HG03521 (cell line): ENCODE data around the gene HYAL3.

Experiments used
- ATAC-seq: cut with Tn5 transposase; IDR thresholded peaks from one replicate; pipeline ENCODE4 v1.9.1; 2021; ENCODE audit warnings: mild to moderate bottlenecking, moderate library complexity; ENCODE audit not compliant: unreplicated experiment

The HYAL3 gene

DNA sequence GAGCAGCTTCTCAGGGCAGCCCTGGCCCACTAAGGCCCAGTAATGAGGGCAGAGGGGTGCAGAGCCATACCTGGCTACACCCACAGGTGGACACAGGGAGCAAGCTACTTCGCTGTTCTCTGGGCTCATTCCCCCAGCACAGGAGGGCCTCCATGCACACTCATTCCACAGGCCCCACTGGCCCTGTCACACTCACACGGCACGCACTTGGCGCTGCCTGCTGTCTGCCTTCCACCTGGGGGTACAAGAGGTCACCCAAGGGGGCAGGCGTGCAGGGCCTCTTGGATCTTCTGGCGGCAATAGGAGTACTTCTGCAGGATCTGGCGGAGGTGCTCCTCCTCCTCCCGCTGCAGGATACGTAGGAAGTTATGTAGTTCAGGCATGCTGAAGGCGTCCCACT, 31.1 kb upstream of the HYAL3 start:
- ATAC-seq, result no peak

DNA sequence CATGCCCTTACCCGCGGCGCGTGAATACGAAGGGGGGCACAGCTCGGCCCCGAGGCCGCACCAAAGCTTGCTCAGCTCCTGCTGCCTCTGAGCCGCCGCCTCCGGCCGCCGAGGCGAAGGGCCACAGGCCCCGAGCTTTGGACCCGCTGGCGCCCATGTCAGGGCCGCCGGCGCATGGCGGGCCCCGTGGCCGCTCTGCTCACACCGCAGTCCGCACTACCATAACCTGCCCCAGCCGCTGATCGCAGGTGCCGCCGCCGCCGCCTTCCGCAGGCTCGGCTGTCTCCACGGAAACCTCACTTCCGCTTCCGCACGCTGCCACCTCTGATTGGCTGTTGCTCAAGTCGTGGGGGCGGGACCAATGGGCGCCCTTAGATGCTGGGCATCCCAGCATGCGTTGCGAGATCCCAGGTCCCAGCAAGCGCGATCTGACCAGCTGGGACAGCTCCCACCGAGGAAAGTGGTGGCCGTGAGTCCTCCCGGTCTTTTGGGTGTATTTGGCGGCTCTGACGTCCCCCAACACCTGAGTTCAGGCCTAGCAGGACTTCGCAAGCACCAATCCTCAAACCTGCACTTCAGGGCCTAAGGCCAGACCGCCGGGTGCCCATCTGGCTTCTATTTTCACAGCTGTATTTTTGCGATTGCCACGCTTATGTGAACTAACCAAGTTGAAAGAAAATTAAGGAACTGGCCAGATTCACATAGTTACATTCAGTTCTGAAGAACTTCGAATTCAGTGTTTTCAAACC, 28.9 kb upstream of the HYAL3 start, which contains the start of gene TUSC2:
Gene TUSC2, minus strand, starts transcription at position 281 of the 749 bp plus-strand sequence. Its CDS starts 124 bp downstream, at position 157.
- peak; percentile 78 for ATAC-seq

DNA sequence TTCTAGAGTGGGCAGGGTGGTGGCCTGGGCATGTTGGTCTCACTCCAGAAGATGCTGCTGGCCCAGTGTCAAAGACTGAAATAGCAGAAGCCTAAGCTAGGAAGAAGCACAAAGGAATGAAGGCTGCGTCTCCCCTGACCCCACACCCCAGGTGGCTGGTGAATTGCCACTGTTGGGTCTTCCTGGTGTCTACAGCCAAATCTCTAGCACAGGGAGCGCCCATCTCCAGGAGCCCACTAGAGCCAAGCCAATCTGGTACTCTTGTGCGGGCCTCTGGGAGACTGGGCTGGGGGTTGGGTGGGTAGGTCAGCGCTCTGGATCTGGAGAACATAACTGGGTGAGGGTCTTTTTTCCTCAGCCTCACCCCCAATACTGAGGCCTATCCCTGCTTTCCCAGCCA, 27.9 kb upstream of the HYAL3 start:
- ATAC-seq, result no peak

DNA sequence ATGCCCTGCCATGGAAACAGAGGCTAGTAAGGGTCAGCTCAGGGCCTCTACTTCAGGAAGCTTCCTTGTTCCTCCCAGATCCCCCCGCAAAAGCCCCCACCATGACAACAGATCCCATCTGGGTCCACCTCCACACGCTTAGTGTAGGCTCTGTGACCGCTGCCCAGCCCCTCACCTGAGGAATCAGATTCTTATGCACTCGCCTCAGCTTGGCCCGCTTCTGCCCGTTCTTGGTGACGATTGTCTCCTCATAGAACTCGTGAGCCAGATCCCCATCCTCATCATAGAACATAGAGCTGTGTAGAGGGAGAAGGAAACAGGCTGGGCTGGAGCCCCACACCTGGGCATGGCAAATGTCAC, 27.0 kb upstream of the HYAL3 start:
- ATAC-seq, result no peak

DNA sequence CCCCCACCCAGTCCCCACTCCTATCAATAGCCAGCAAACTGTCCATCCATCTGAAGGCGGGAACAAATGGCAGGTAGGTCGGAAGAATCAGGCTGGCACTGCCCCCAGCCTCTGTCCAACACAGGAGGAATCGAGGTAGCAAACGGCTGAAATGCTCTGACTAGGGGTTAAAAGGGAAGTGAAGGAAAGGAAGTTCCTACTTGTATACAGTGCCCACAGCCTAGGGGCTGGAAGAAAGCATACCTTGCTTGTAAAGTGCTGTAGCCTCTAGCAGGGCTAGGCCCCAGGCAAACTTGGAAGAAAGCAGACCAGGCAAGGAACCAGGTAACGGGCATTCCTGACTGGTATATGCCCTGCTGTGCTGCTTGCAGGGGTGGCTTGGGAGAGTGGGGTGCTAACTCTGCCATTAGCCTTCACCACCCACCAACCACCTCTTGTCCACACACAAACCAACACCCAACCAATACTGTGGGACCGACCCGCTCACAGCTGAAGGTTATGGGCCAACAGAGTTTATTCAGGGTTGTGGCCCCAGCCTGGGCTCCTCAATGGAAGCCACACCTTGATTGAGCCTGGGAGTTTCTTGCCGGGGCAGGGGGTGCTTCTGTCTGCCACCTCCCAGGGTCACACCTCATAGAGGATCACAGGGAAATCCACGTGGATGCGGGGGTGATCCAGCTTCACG, 26.4 kb upstream of the HYAL3 start:
- ATAC-seq, result no peak

DNA sequence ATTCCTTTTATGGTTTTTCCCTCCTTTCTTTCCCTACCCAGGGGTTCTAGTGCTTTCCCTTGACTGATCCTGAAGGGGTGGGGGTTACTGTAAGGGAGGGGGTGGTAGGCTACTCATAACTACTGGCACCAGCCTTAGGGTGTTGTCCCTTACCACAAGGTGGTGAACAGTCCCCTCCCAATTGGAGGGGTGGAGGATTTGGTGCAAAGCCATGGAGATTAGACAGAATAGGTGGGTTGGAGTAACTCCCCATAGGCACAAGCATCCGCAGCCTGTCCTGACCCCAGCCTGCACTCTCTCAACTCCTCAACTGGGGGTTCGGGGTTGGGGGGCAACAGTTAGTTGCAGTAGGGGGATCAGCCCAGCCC, 25.9 kb upstream of the HYAL3 start:
- ATAC-seq, result no peak

DNA sequence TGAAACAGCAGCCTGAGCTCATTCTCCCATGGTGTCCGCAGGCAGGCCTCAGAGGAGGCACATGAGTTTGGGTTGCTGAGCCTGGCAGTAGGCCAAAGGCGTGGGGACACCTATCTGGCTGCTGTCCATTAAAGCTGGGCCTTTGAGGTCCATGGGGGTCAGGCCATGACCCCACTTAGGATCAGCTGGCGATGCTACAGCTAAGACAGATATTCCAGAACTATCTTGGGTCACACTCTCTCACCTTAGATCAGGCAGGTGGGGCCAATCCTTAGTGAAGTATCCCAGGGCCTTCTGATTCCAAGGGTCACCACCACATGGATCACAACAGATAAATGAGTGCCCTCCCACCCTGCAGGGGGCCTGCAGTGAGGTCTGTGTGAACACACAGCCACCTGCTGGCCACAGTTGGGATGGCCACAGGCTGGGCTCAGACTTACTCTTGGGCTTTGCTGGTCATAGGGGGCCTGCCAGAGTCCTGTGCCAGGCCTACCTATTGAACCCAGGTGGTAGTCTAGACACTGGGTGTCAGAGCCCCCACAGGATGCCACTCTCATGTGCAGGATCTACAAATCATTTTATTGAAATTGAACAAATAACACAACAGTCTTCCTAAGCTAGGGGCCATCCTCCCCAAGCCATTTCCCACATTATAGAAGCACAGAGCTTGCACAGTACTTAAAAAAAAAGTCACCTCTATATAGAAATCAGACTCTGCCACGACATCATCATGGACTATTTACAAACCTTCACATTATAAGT, 25.3 kb upstream of the HYAL3 start:
- ATAC-seq, result no peak

DNA sequence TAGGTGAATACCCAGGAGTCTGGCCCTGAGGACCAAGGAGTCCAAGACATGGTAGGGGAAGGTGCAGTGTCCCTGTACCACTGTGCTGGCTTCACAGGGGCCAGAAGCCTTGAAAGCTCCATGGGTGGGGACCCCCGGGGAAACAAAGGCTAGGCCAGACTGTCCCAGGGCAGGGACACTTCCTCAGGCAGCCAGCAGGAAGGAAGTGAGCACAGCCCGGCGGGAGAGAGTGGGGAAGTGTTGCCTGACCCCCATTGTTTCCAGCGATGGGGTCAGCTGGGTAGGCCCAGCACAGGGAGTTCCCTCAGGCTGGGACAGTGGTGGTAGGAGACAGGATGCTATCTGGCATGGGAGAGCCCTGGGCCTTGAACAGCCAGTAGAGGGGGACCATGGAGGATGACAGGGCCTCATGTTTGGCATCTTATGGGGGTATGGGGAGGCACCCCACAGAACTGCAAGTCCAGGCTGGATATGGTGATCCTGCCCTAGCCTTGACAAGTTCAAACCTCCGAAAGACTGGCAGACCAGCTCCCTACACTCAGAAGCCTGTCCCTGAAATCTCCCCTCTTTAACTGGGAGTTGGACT, 24.5 kb upstream of the HYAL3 start:
- no peak for ATAC-seq

DNA sequence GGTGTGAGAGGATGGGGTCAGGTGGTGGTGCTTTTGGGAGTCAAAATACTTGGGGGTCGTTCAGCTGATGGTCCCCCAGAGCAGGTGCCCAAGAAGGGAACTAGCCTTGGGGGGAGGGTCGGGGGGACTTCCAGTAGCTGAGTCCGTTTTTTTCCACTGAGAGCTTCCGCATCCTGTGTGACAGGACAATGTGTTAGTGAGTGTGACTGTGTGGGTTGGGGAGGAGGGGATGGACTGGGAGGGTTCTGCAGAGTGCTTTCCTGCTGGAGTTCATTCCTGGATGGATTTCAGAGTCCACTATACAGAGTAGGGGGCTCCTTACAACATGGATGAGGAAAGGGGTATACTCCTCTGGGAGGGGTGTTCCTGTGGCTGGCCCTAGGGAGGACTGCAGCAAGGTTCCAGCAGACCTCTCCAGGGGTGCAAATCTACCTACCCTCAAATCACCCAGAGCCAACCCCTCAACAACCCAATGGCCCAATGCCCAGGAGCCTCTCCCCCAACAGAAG, 23.9 kb upstream of the HYAL3 start:
- no peak for ATAC-seq

DNA sequence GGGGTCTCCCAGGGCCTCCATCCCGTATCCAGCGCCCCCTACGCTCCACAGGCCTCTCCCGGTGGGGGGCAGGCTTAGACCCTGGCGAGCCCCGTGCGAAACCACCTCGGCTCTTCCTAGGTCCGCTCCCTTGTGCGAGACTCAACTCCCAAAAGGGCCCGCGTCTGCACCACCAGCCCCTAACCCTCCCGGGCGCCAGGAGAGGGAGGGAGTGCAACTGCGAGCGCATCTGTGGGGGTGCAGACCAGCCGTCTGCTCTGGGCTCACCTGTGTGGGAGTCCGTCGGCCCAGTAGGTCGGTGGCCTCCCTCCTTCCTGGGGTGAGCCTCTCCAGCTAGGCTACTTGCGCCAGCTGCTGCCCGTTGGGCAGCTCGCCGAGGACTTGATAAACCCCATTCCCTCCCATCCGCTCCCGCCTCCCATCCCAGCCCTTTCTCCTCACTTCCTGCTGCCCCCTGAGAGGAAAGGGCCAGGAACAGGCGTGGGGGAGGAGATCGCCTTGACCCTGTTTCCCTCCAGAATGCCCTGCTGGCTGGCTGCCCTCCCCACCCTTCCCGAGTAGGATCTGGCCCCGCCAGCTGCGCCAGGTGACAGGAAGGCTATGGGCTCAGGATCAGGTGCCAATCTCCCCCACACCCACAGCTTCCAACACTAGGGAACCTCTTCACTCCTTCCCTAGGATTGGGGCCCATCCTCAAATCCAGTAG, 23.3 kb upstream of the HYAL3 start, which contains the start of gene HYAL2:
Gene HYAL2, minus strand, starts transcription at position 360 of the 706 bp plus-strand sequence. CDS start 2,256 bp downstream, outside the sequence.
- ATAC-seq, result no peak

DNA sequence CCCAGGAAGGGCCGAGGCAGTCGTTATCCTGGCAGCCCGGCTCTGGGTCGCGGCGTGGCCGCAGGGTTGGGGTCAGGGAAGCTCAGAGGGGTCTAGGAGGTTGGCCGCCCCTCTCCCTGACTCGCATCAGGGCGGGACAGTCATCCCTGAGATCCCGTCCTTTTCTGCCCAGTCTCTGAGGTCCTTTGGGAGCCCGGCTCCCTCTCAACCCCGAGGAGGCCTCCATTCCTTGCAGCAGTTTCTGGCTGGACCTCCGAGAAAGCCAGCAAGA, 22.8 kb upstream of the HYAL3 start:
- no peak for ATAC-seq

DNA sequence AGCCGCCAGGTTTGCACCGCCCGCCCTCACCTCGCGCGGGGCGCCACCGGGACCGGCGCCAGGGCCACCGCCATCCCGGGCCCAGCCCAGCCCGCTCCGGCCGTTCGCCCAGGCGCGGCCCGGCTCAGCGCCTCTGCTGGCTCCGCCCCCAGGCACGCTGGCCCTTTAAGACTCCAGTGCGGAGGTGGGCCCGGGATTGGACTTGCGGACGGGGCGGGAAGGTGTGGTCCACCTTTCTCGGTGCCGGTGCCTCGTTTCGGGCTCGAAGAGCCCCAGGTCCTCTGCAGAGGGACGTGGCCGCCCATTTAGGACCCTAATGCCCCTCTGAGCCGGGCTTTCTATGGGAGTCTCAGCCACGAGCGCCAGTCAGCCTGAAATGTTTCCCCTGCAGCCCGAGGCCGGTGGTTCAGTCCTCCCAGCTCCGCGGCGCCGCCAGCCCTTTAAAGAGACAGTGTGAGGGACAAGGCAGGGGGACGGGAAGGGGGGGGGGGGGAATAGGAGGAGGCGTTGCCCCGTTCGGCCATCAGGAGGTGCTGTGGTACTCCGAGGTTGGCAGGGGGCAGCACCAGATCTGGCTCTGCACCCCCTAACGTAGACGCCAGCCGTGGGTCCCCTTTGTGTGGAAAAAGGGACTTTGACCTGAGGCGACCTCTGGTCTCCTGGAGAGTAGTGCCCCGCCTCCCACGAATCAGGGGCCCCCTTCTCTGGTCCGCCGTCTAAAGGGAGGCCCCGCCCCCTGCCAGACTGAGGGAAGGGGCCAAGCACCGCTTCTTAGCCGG, 22.3 kb upstream of the HYAL3 start:
- ATAC-seq, result peak; percentile 75

DNA sequence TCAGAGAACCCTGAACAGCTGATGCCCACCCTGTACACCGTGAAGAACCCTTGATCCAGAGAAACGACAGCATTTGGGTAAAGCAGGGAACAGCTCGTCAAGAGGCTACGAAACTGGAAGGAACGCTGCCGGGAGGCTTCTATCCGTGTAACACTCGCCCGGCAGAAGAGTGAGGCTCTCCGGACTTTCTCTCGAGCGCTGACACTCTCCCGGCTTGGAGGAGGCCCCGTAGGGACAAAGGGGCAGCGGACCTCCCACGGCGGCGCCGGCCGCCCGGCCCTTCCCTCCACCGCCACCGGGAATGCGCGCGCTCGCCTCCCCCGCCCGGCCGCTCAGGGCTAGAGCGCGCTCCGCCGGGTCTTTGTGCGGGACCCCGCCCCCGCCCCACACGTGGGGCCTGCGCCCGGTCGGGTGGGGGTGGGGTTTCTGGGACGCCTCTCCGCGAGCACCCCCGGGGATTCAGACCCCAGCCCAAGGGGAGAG, 21.7 kb upstream of the HYAL3 start:
- ATAC-seq, result peak; percentile 41

DNA sequence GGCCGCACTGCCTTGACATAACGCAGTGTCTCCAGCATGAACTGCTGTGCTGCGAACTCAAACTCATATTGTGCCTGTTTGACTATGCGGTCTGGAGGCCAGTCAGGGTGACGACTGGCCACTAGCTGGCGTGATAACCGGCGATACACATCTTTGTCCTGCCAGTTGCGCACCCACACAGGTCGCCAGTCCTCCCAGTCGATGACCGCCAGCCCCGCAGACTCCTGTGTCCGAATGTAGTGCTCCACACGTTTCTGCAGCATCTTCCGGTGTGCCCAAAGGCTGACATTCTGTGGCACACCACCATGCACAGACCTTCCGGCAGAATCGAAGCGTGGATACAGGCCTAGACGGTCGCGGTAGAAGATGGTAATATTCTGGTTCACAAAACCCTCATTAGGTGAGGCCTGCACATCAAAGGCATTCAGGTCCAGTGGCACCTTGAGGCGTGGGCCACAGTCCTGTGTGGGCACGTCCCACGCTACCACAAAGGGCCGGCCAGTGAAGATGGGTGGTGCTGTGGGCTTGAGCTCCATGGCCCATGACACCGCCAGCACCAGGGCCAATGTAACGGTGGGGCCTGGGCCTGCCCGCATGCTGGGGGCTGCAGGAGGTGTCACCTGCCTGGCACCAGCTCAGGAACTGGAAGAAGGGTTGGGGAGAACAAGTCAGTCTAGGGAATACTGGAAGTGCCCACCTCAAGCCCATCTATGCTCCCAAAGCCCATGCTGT, 20.9 kb upstream of the HYAL3 start:
- ATAC-seq, result no peak

DNA sequence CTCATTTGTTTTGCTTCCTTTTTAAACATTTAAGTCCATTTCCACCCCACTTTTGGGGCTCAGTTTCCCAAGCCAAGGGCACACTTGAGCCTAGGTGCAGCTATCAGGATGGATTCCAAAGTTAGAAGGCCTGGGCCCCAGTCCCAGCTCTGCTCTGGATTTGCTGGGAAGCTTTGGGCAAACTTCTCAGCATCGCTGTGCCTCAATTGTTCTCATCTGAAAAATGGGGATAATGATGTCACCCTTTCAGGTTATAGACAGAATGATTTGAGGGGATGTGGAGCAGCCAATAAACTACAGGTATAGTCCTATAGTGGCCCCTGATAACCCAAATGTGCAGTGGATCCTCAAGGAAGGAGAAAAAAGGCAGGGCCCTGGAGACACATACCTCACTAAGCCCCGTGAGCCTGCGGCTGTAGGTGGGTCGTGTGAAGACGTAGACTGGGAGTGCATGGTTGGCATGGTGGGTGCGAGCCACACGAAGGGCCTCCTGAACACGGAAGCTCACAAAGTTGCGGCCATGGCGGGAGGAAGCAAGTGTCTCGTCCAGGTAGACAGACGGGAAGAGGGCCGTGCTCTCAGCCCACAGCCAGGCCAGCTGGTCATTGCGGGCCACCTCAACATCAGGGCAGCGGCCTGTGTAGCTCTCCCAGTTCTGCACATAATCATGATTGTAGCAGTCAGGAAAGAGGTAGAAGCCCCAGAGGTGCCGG, 20.1 kb upstream of the HYAL3 start:
- ATAC-seq, result no peak

DNA sequence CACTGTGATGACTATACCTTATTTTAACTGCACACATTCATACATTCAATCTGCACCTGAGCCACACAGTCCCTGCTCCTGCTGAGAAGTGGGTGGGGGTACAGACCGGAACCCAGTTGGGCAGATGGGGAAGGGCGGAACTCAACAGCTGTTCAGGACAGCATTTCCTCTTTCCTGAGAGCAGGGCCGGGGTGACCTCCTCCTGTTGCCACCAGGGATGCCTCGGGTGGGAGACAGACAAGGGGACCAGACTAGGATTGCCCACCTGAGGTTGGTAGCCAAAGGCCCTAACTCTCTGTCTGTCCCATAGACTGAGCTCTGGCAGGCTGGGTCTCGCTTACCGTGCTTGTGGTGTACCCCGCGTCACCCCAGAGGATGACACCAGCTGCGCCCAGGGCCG, 19.4 kb upstream of the HYAL3 start:
- no peak for ATAC-seq

DNA sequence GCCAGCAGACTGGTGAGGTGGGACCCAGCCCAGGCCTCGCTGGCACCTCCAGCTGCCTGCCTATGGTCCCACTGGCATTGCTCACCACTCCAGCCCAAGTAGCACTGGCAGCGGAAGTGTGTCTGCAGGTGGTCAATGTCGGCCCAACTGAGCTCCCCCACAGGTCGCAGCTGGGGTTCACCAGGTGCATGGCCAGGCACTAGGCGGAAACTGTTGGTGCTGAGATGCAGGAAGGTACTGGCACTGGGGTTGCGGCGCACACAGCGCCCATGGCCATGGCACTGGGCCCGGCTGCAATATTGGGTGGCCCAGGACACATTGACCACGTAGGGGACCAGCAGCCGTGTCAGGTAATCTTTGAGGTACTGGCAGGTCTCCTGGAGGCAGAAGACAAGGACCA, 19.0 kb upstream of the HYAL3 start:
- ATAC-seq, result no peak

DNA sequence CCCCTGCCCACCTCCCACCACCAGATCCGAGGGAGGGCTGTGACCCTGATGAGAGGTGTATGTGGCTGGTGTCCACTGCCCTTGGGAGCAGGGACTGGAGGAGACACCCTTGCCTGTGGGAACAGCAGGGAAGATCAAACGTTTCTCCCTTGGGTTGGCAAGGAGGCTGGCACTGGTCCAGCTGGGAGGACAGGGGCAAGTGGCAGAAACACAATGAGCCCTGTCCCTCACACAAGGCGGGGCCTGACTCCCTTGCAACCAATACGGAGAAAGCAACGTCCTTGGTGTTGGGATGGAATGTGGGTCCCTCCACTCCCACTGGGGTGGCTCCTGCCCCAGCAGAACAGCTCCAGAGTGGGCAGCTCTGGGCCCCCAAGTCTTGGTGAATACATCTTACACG, 18.1 kb upstream of the HYAL3 start:
- no peak for ATAC-seq
